NCI-H526 treated with DMSO at 0.1 percent for 48 hours (cell line): ENCODE data around the gene GNG14.
"Not testable (repeated sequence)": the region's sequence is repeated elsewhere in the genome, so short reads cannot be mapped to it uniquely, and the experiment has no call there.

Experiments
- DNase-seq: peaks from one replicate; lab custom pipeline; 2025; lab: John Stamatoyannopoulos, UW

The GNG14 gene

GRCh38 chr19:12723641-12724426 is 36.0 kb downstream of the GNG14 start, which contains the start of gene TNPO2:
TSS of gene TNPO2 (minus strand) at chr19:12723932. CDS start at chr19:12720977, 2,955 bp downstream.
- DNase-seq = peak; percentile 59

- DNase-seq = not testable (repeated sequence)
Observed at GRCh38 chr19:12725612-12726011, 37.8 kb downstream of the GNG14 start.

GRCh38 chr19:12726988-12727316 is 39.2 kb downstream of the GNG14 start:
- no peak for DNase-seq

- DNase-seq = no peak
Observed at GRCh38 chr19:12727745-12728433, 40.1 kb downstream of the GNG14 start.

GRCh38 chr19:12730064-12730463 is 42.3 kb downstream of the GNG14 start:
- DNase-seq = no peak

GRCh38 chr19:12731337-12731736 is 43.5 kb downstream of the GNG14 start:
- DNase-seq = no peak

- no peak for DNase-seq
Observed at GRCh38 chr19:12733369-12734214, 45.8 kb downstream of the GNG14 start.

GRCh38 chr19:12736995-12737834 is 49.4 kb downstream of the GNG14 start, which contains the start of gene GET3:
TSS of gene GET3 (plus strand) at chr19:12737497. CDS start at chr19:12737506, 9 bp downstream.
- DNase-seq = peak; percentile 99

GRCh38 chr19:12737835-12738351 is 50.1 kb downstream of the GNG14 start:
- no peak for DNase-seq
